ENCODE data around the gene CAB39L. TPM values are rescaled to one million over a fixed set of nuclear protein-coding genes. Genes with fewer than 3 reads are reported as not detected.
A peak's percentile ranks its signal among the peaks of the same experiment; 100 is the strongest.

Gene CAB39L
- total RNA-seq, 1 donor from 2014 or later, result 11.4 TPM

- H3K4me3 Mint-ChIP-seq, result no peak overlapping the region
- TF ChIP-seq CTCF (conservative IDR thresholded peaks at IDR 0.05), result no peak
- no peaks in the 10 kb centered on the region for H3K9me3 Mint-ChIP-seq
- peaks cover 15% of the 10 kb centered on the region for H3K4me1 Mint-ChIP-seq (ENCODE audit: unreplicated experiment)
- no peak for DNase-seq (ENCODE audit: extremely low spot score, unreplicated experiment)
- no peak overlapping the region for H3K27ac Mint-ChIP-seq
- H3K36me3 Mint-ChIP-seq, result peaks cover 4% of the 10 kb centered on the region
- no peaks in the 10 kb centered on the region for H3K27me3 Mint-ChIP-seq
Observed at GRCh38 chr13:49373716-49374115, 70.1 kb downstream of the CAB39L start.

- no peak overlapping the region for H3K27ac Mint-ChIP-seq
- H3K4me3 Mint-ChIP-seq, result peak overlapping the region; percentile 18
- H3K4me1 Mint-ChIP-seq (ENCODE audit: unreplicated experiment), result peaks cover 21% of the 10 kb centered on the region
- DNase-seq (ENCODE audit: extremely low spot score, unreplicated experiment), result no peak
- no peak for TF ChIP-seq CTCF (conservative IDR thresholded peaks at IDR 0.05)
- no peaks in the 10 kb centered on the region for H3K9me3 Mint-ChIP-seq
- H3K27me3 Mint-ChIP-seq, result no peaks in the 10 kb centered on the region
- H3K36me3 Mint-ChIP-seq, result peaks cover 7% of the 10 kb centered on the region
Observed at GRCh38 chr13:49371943-49372613, 71.8 kb downstream of the CAB39L start.

- H3K27me3 Mint-ChIP-seq, result no peaks in the 10 kb centered on the region
- H3K27ac Mint-ChIP-seq, result no peak overlapping the region
- H3K4me1 Mint-ChIP-seq (ENCODE audit: unreplicated experiment), result peaks cover 21% of the 10 kb centered on the region
- no peak for TF ChIP-seq CTCF (conservative IDR thresholded peaks at IDR 0.05)
- no peak for DNase-seq (ENCODE audit: extremely low spot score, unreplicated experiment)
- no peak overlapping the region for H3K4me3 Mint-ChIP-seq
- peaks cover 10% of the 10 kb centered on the region for H3K36me3 Mint-ChIP-seq
- no peaks in the 10 kb centered on the region for H3K9me3 Mint-ChIP-seq
Observed at GRCh38 chr13:49370371-49370770, 73.5 kb downstream of the CAB39L start.

- H3K4me1 Mint-ChIP-seq (ENCODE audit: unreplicated experiment), result peaks cover 21% of the 10 kb centered on the region
- H3K36me3 Mint-ChIP-seq, result peaks cover 8% of the 10 kb centered on the region
- no peak overlapping the region for H3K27ac Mint-ChIP-seq
- no peak overlapping the region for H3K4me3 Mint-ChIP-seq
- no peaks in the 10 kb centered on the region for H3K9me3 Mint-ChIP-seq
- no peak for DNase-seq (ENCODE audit: extremely low spot score, unreplicated experiment)
- no peak for TF ChIP-seq CTCF (conservative IDR thresholded peaks at IDR 0.05)
- H3K27me3 Mint-ChIP-seq, result no peaks in the 10 kb centered on the region
Observed at GRCh38 chr13:49369866-49370265, 74.0 kb downstream of the CAB39L start.

GRCh38 chr13:49368688-49369087 lies 75.2 kb downstream of the CAB39L start:
- no peak for TF ChIP-seq CTCF (conservative IDR thresholded peaks at IDR 0.05)
- Mint-ChIP-seq H3K9me3 (peaks cover 7% of the 10 kb centered on the region), H3K4me3 (no peak overlapping the region), H3K4me1 (ENCODE audit: unreplicated experiment) (peaks cover 19% of the 10 kb centered on the region), H3K27me3 (no peaks in the 10 kb centered on the region), H3K27ac (no peak overlapping the region), H3K36me3 (peaks cover 14% of the 10 kb centered on the region)
- DNase-seq (ENCODE audit: extremely low spot score, unreplicated experiment), result no peak
